Activated T-helper 1 cell treated with Interleukin-2 at 50 U/mL for 16 hours (primary cell): Measurements from ENCODE around the gene PCSK5.
"Not testable (repeated sequence)": the region's sequence is repeated elsewhere in the genome, so short reads cannot be mapped to it uniquely, and the experiment has no call there.

Experiments
- DNase-seq: peaks from one replicate; pipeline ENCODE4 v3.0.0-alpha.2; 2020; ENCODE audit warnings: low read depth

The PCSK5 gene

DNA sequence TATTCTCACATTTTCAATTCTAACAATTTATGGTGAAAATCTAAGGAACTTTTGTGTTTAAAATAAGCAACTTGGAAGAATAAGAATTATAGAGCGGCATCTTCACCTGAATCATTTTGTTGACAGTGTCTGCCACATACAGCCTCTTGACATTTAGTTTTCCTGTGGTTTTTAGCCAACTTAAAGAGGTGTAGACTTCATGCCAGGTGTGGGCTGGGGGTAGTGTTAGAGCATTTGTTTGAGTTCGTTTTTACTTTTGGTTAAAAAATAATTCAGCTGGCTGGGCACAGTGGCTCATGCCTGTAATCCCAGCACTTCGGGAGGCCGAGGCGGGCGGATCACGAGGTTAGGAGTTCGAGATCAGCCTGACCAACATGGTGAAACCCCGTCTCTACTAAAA is 72.8 kb downstream of the PCSK5 start:
- DNase-seq = not testable (repeated sequence)

DNA sequence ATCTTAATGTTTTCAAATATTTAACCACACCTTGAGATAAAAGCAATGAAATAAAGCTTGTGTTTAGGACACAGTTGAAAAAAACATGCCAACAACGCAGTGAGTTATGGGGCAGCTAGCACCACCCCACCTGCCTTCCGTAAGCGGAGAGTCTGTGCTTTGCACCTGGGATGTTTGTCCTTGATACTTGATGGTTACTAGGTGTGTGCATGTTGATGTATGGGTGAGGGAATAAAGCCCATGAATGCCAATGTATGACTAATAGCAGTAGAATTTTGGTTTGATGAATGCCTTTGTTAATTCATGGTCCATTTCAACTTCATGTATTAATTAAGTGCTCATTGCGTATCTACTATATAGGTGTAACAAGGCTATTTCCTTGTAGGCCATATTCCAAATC is 74.0 kb downstream of the PCSK5 start:
- no peak for DNase-seq

DNA sequence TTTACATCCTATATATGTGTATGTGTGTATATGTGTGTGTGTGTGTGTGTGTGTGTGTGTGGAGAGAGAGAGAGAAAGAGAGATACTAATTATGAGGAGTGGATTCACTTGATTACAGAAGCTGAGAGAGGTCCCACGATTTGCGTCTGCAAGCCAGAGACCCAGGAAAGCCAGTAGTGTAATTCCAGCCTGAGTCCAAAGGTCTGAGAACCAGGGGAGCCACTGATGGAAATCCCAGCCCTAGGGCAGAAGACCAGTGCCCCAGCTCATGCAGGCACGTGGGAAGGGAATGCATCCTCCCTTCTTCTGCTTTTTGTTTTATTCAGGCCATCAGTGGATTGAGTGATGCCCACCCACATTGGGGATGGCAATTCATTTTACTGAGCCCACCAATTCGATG is 74.8 kb downstream of the PCSK5 start:
- no peak for DNase-seq

DNA sequence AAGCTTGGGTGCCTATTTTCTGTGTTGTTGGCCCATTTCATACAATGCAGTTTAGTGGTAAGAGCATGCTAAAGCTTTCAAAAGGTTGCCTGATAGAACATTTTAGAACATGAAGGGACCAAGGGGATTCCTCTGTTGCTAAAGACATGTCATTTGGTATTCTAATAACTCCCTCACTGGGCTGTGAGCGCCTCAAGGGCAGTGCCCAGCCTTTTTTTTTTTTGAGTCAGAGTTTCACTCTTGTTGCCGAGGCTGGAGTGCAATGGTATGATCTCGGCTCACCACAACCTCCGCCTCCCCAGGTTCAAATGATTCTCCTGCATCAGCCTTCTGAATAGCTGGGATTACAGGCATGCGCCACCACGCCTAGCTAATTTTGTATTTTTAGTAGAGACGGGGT is 77.1 kb downstream of the PCSK5 start:
- no peak for DNase-seq

DNA sequence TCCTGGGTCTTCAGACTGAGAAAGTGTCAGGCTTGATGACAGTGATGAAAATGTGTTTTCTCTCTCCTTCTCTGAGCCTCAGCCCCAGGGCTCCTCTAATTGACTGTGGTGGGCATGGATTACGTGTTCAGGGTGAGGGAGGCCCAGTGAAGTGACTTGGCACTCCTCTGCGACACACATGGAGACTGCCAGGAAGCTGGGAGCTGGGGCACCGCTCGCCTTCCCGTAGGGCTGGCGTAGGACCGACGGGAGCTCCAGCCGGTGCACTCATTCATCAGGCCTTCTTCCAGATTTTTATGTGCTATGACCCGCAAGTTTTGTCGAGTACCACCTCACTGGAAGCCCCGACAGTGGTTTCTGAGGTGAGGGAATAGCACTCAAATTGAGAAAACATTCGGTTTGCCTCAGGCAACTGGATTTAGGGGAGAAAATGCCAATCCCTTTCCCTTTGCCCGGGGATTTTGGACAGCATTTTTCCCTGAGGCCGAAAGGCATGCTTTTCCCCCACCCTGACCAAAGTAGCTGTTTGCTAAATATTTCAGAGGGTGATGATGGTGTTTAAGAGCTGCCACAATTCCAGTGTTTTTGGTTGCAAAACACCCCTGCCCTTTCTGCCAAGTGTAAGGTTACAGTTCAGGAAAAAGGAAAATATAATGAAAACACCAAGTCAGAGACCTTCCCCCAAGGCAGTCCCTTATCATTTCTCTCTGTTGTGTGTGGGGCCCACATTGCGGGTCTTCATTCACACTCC is 83.7 kb downstream of the PCSK5 start:
- DNase-seq = no peak

DNA sequence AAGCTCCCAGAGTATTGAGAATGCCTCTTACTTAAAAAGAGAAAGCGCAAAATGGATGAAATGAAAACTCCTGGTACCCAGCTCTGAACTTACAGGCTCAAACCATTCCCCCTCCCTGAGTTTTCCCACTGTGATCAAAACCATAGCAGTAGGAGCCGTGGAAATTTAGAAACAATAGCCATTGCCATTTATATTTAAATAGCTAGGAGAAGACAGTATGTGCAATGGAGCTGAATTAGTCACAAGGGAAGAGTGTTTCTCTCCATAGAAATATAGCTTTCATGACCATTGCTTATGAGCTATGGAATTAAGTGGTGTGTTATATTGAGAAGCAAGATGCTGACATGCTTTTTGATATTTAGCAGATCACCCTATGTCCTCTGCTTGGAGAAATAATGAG is 84.6 kb downstream of the PCSK5 start:
- no peak for DNase-seq

DNA sequence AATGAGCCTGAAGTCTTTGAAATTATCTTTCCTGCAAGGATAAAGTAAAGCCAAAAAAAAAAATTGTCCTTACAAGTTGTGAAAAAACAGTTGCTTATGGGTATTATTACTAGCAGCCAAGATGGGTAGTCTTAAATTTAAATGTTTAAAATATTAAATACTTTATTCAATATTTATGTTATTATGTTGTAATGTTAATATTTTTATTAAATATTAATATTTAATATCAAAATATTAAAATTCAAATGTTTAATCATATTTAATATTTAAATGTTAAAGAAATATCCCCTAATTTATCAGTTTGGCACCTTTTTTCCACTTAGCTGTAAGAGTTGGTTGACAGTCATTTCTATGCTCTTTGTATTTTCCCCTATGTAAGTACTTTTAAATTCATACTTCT is 86.1 kb downstream of the PCSK5 start:
- no peak for DNase-seq

DNA sequence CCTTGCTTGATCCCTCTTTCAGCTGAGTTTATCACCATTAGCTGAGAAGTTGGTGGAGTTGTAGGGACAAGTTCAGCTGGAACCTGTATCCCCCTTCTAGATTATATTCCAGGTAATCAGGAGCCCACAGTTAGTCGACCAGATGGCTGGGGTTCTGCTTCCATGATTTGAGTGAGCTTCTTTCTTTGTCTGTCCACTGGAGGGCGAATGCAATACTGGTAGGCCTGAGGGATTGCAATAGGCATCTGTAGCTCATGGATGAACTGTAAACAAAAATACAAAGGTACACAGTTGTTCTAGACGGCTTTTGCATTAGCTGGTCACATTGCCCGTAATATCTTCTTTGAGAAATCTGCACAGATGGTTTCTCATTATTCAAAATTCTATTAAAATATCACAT is 88.9 kb downstream of the PCSK5 start:
- no peak for DNase-seq

DNA sequence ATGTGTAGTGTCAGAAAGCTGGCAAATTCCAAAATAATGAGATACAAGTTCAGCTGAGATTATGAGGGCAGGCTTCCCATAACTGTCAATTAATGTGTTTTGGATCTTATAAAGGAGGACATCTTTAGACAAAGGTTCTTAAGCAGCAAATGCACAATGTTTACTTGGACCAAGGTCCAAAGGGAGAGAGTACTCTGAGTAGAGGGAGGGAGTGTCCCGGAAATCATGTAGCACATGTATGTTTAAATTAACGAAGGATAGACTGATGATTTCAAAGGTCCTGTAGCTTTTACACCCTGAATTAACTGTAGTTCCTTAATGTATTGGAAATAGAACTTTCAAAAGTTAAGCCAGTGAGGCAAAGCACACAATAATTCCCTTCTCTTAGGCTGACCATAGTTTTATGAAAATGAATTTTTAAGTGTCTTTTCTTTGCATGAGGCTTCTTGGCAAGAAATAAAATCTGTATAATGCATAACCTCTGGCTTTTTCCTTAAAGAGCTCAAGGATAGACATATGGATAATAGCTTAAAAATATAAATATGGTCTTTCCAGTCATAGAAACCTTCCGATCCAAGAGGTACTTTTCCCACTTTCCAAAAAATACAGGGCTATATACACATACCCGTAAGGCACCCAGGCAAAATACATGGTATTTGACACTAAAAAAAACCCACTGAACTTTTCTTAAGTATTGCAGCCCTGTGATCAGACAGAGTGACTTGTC is 93.0 kb downstream of the PCSK5 start:
- no peak for DNase-seq

DNA sequence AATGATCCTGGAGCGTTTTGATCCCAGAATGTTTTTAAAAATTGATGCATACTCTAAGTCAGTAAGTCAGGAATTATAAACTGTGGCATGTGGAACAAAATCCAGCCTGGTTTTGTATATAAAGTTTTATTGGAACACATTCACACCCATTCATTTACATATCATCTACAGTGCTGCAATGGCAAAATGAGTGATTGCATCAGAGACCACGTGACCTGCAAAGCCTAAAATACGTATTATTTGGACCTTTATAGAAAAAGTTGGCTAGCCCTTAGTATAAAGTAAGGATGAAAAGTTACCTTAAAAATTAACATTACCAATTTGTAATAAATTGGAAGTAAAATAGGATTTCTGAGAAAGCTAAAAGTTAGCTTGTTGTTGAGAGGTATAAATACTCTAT is 95.0 kb downstream of the PCSK5 start:
- DNase-seq = no peak

DNA sequence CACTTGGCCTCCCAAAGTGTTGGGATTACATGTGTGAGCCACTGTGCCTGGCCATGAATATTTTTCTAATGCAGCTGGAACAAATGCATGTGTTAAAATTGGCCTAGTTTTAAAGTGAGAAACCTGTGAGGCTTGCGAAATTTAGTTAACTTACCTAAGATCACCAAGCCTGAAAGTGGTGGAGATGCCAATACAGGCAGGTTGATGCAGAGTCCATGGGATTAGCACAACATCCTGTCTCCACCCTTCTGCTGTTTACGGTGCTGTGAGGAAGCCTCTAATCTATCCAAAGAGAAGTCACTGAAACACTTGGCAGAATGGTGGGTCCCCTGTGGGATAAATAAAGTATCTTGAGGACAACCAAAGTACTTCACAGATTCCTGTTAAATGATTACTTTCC is 98.2 kb downstream of the PCSK5 start:
- DNase-seq = no peak

DNA sequence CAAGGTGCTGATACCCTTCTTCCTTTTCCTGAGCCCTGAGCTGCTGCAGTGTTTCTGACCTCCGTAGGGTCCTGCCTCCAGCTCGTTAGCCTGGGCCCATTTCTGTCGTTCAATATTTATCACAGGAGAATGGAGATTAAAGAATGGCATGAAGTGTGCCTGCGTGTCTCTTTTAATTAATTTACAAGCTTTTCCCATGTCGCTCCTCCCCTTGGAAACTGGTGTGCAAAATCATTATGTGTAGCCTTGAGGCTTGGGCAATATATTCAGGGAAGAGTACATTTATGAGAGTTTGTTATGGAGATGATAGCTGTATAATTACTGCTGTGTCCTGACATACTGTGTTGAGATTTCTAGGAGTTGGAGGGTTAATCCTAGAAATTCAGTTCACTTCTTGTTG is 99.7 kb downstream of the PCSK5 start:
- no peak for DNase-seq

DNA sequence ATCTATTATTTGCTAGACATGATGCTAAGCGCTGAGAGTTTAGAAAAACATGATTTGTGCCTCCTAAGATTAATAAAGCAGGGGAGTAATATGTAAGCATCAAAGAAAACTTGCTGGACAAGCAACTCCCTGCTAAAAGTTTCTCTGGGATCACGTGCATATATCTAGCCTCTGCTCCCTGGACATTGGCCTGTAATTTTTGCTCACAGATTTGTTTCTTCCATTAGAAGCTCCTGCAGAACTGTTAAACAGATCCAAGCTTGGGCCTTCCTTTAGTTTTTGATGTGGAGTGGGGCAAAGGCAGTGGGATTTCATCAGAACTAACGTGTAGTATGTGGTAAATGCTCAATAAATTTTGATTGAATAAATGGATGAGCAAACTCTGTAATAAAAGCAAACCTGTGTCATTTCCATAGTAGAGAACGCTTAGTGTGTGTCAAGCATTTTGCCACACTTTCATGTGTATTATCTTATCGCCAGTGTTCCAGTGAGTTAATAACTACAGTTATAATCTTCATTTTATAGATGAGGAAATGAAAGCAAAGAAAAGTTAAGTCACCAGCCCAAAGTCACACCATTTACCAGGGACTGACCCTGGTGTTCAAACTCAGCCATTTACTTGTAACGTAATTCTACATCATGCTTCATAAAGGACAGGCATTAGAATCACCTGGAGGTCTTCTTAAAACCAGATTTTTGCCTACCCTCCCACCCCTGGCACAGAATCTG is 100.3 kb downstream of the PCSK5 start:
- no peak for DNase-seq

DNA sequence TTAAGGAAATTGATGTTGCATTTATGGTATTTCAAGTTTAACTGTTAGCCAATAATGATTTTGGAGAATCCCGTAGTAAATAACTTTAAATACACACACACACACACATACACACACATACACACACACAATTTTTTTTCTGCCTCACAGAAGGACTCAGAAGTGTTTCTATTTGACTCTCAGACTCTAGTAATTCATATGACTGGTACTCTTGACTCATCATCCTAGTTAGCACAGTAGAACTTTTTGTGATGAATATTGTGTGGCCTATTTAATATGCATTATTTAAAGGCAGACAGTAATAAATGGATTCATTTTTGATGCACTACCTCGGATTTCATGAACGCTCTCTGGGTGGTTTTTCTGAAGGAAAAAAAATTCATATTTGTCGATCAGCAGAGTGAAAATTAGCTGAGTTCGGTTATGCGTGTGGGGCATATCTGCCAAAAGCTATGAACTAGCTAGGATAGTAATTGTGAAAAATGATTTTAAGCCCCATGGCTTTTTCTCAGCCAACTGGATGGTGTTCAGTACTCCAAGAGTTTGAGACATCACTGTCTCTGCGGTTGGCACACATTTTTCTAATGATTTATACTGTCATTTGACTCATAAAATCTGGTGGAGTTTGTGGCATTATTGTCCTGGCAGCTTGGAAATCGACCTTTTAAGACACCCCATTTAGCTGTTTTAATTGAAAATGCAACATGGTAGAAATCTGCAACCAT is 102.2 kb downstream of the PCSK5 start:
- no peak for DNase-seq

DNA sequence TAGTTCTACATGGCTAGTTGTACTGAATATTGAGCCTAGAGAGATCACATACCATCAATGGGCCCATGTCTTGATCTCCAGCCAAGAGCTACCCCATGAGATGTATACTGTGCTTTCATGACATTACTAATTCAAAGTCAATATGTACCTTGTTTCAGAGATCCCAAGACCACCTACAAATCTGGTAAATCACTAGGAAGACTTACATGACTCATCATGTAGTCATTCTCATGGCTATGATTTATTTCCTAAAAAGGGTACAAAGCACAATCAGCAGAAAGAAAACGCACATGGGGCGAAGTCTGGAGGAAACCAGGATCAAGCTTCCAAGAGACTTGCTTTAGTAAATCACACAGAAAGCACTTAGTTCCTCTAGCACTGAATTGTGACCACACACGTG is 103.0 kb downstream of the PCSK5 start:
- no peak for DNase-seq

DNA sequence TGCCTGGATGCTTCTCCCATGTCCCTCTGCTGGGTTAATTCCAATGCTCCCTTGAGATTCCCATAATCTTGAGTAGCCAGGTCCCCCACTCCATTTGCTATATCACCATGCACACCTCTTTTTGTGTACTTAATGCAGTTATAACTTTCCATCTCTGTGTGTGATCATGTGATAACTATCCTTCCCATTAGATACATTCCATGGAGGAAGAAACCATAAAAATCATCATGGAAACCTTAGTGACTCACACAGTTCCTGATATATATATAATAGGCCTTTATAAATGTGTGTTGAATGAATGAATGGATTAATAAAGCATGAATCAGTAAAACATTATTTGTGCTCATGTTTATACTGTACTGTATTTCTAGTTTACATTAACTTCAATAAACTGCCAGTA is 104.6 kb downstream of the PCSK5 start:
- DNase-seq = no peak

DNA sequence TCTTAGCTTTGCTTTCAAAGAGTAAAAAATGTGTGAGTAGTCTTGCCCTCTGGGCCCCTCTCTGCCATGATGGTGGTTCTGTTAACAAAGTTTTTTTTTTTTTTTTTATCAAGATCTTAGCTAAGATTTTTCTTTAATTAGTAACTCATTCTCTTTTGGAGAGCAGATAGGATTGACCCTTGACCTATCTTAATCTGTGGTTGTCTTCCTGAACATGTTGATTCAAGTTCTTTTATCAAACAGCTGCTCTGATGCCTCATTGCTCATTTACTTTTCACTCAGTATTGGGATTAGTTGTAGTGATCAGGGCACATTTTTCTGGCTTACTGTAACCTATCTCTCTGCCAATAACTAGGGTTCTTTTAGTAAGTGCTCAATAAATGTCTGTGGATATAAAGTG is 106.3 kb downstream of the PCSK5 start:
- DNase-seq = no peak

DNA sequence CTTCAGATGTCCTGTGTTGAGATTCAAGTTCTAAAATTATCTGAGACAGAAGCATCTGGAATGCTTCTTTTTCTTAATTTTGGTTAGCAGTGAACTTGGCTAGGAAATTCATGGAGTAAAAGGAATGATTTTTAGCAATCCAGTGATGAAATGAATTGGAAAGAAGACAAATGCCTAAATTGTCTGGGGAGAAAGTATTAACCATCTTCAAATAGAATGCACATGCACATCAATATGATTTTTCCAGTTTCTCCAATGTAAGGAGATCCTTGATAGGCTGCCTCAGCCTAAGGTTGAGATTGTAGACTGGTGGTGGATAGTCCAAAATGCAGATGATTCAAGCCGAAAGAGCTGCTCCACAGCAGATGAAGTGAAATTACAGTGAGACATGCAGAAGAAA is 106.7 kb downstream of the PCSK5 start:
- DNase-seq = no peak

DNA sequence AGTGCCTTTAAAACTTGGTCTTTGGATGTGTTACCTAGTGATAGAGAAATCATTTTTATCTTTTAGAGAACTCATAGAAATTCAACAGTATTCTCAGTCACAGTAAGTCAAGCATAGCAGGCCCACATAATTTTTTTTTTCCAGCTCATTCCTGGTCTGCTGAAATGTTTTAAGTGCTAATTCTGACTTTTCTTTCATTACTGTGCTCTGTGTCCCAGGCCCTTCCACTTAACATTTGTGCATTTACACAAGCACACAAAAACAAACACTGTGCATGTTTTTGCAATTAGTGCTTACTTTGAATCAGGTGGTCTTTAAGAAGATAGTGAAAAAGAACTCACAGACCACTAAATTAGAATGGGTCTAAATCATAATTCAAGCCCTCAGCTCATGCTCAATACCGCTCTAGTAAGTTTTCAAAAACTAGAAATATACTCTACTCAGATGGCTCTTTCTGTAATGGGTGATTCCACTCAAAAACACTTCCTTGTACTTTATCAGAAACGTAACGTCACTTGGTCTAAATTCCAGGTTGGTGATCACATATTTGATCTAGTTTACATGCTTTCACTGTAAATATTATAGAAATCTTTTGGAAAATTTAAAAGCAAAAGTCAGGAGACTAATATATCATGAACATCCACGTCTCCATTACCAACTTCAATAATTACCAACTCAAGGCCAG is 107.8 kb downstream of the PCSK5 start:
- DNase-seq = no peak

DNA sequence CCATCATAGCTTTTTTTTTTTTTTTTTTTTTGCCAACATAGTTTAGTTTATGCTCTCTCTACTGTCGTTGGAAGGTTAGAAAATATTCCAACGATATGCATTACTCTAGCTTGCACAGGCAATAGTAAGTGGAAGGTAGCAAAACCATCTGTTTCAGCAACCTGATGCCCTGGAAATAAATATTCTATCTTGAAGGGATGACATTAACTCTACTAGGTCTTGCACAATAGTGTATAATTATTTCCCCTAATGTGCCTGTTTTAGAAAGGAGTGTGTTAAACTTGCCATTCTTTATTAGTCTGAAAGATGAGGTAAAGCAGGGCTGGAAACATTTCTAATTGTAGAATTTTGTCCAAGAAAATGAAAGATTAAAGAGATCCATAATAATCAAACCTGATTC is 111.0 kb downstream of the PCSK5 start:
- no peak for DNase-seq

DNA sequence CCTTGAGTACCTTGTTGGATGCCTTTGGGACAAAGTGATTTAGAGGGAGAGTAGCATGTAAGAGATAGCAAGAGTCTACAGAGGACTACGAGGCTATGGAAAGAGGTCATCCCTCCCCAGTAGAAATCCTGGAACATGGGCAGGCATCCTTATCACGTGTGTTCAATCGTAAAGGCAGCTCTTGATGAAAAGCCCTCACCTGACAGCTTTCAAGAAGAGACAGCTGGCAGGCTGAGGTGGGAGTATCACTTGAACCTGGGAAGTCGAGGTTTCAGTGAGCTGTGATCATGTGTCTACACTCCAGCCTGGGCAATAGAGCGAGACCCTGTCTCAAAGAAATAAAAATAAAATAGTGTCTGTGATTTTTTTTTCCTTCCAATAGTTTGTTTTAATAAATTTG is 112.6 kb downstream of the PCSK5 start:
- no peak for DNase-seq

DNA sequence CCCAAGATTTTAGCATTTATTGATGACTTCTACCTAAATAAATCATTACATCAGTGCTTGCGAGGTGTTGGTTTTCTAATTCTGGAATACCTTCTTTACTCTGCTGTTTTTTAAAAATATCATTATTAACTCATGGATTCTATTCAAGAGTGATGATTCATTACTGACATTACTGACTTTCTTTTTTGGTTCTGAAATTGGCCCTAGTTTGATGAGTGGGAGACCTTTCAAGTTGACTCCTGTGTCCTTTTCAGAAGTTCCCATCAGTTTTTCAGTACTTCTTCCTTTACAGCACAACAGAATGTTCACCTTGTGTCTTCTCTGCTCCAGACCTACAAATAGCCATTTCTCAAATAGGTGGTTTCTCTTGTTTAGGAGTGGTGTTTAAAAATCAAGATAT is 114.1 kb downstream of the PCSK5 start:
- DNase-seq = no peak
